Stimulated activated CD8-positive, alpha-beta memory T cell treated with anti-CD3 and anti-CD28 coated beads, Interleukin-7, amount 100 ng/mL, for 24 hours (primary cell): ENCODE results near the gene AKR1B1.

Source experiments
- DNase-seq: peaks from one replicate; pipeline ENCODE4 v3.0.0-alpha.2; 2020; ENCODE audit warnings: low read depth

The AKR1B1 gene

GRCh38 chr7:134444198-134444960 is 14.5 kb downstream of the AKR1B1 start:
- no peak for DNase-seq

GRCh38 chr7:134443396-134444070 is 15.4 kb downstream of the AKR1B1 start:
- no peak for DNase-seq

GRCh38 chr7:134442441-134443220 is 16.3 kb downstream of the AKR1B1 start:
- no peak for DNase-seq

GRCh38 chr7:134441264-134441663 is 17.6 kb downstream of the AKR1B1 start:
- DNase-seq = no peak

- DNase-seq = no peak
Measured at GRCh38 chr7:134440476-134440875, 18.4 kb downstream of the AKR1B1 start.

GRCh38 chr7:134440067-134440466 is 18.8 kb downstream of the AKR1B1 start:
- DNase-seq = no peak

- no peak for DNase-seq
Measured at GRCh38 chr7:134438946-134439345, 20.0 kb downstream of the AKR1B1 start.

GRCh38 chr7:134435161-134435920 is 23.6 kb downstream of the AKR1B1 start:
- no peak for DNase-seq

- no peak for DNase-seq
Measured at GRCh38 chr7:134434701-134435100, 24.2 kb downstream of the AKR1B1 start.

- DNase-seq = no peak
Measured at GRCh38 chr7:134433430-134433829, 25.5 kb downstream of the AKR1B1 start.

GRCh38 chr7:134432296-134433152 is 26.4 kb downstream of the AKR1B1 start:
- DNase-seq = peak; percentile 49

- no peak for DNase-seq
Measured at GRCh38 chr7:134431815-134432214, 27.1 kb downstream of the AKR1B1 start.

GRCh38 chr7:134429481-134429880 is 29.4 kb downstream of the AKR1B1 start:
- no peak for DNase-seq

- DNase-seq = no peak
Measured at GRCh38 chr7:134428942-134429341, 30.0 kb downstream of the AKR1B1 start.

GRCh38 chr7:134427896-134428295 is 31.0 kb downstream of the AKR1B1 start:
- DNase-seq = no peak

GRCh38 chr7:134425777-134426176 is 33.1 kb downstream of the AKR1B1 start:
- no peak for DNase-seq

- DNase-seq = no peak
Measured at GRCh38 chr7:134422638-134423037, 36.3 kb downstream of the AKR1B1 start.

- no peak for DNase-seq
Measured at GRCh38 chr7:134422008-134422407, 36.9 kb downstream of the AKR1B1 start.

- DNase-seq = no peak
Measured at GRCh38 chr7:134420424-134421125, 38.3 kb downstream of the AKR1B1 start.

- no peak for DNase-seq
Measured at GRCh38 chr7:134419875-134420274, 39.0 kb downstream of the AKR1B1 start.
